ENCODE data around the gene APBA3. TPM values are rescaled to one million over a fixed set of nuclear protein-coding genes. Genes with fewer than 3 reads are reported as not detected.

The APBA3 gene
- total and polyA plus RNA-seq, 11 donors: 8.8 to 28.7 (median 13.8) TPM

GRCh38 chr19:3800996-3801395 lies 39.5 kb upstream of the APBA3 start:
- DNase-seq: no peak
- TF ChIP-seq CTCF (IDR thresholded peaks at IDR 0.05) (no peak), POLR2A (IDR thresholded peaks at IDR 0.05) (no peak)
- WGBS, 4 donors: 36 to 47% (median 38%) methylated on average over 14 to 21 of the region's 21 CpGs
- peaks cover 0 to 55% (median 24%) of the 10 kb centered on the region in 9 donors for H3K27me3 ChIP-seq
- no peak for ATAC-seq
- H3K36me3 ChIP-seq: no peaks in the 10 kb centered on the region
- H3K4me1 ChIP-seq: peaks cover 0 to 14% (median 7%) of the 10 kb centered on the region in 12 donors
- H3K4me3 ChIP-seq: peak overlapping the region in 10 of 12 donors; percentile 11 to 47 (median 34)
- intact Hi-C loops (cut with DNase I): no loop called here
- no peak overlapping the region for H3K27ac ChIP-seq
- peaks cover 0 to 14% (median 8%) of the 10 kb centered on the region in 12 donors for H3K9me3 ChIP-seq

- no peaks in the 10 kb centered on the region for H3K36me3 ChIP-seq
- no peak overlapping the region for H3K27ac ChIP-seq
- H3K4me3 ChIP-seq: no peak overlapping the region
- H3K4me1 ChIP-seq: peaks cover 0 to 14% (median 7%) of the 10 kb centered on the region in 12 donors
- no peak for TF ChIP-seq CTCF (IDR thresholded peaks at IDR 0.05)
- no peak for TF ChIP-seq POLR2A (IDR thresholded peaks at IDR 0.05)
- DNase-seq: no peak
- intact Hi-C loops (cut with DNase I): no loop called here
- no peak for ATAC-seq
- peaks cover 0 to 46% (median 24%) of the 10 kb centered on the region in 9 donors for H3K27me3 ChIP-seq
- WGBS, 4 donors: 71 to 80% (median 72%) methylated on average over 6 of the region's 6 CpGs
- H3K9me3 ChIP-seq: peaks cover 0 to 14% (median 8%) of the 10 kb centered on the region in 12 donors
These were observed 36.6 kb upstream of the APBA3 start for GRCh38 chr19:3798137-3798536.

- Histone ChIP-seq H3K4me3 (no peak overlapping the region), H3K9me3 (peaks cover 0 to 14% (median 8%) of the 10 kb centered on the region in 12 donors), H3K27ac (no peak overlapping the region), H3K36me3 (no peaks in the 10 kb centered on the region), H3K27me3 (peaks cover 0 to 34% (median 18%) of the 10 kb centered on the region in 9 donors), H3K4me1 (peaks cover 0 to 7% (median 4%) of the 10 kb centered on the region in 12 donors)
- ATAC-seq (no peak), DNase-seq (no peak)
- intact Hi-C loops (cut with DNase I): no loop called here
- WGBS, 4 donors: 93 to 97% (median 94%) methylated on average over 2 of the region's 2 CpGs
- no peak for TF ChIP-seq POLR2A (IDR thresholded peaks at IDR 0.05)
- TF ChIP-seq CTCF (IDR thresholded peaks at IDR 0.05): no peak
These were observed 34.9 kb upstream of the APBA3 start for GRCh38 chr19:3796358-3796757.

- DNase-seq (no peak), ATAC-seq (no peak)
- Histone ChIP-seq H3K4me1 (no peaks in the 10 kb centered on the region), H3K36me3 (no peaks in the 10 kb centered on the region), H3K4me3 (no peak overlapping the region), H3K9me3 (peaks cover 0 to 14% (median 8%) of the 10 kb centered on the region in 12 donors), H3K27ac (no peak overlapping the region), H3K27me3 (peaks cover 0 to 9% (median 0%) of the 10 kb centered on the region in 9 donors)
- no peak for TF ChIP-seq POLR2A (IDR thresholded peaks at IDR 0.05)
- no peak for TF ChIP-seq CTCF (IDR thresholded peaks at IDR 0.05)
- 87 to 97% (median 95%) methylated on average over 3 of the region's 3 CpGs for WGBS, 4 donors
- intact Hi-C loops (cut with DNase I): no loop called here
These were observed 32.3 kb upstream of the APBA3 start for GRCh38 chr19:3793799-3794198.

Measured in heart left ventricle (tissue), 16 donors.